ENCODE results near the gene RASD2. TPM values are rescaled to one million over a fixed set of nuclear protein-coding genes. Genes with fewer than 3 reads are reported as not detected.

Gene RASD2
- total and polyA plus RNA-seq, 8 donors, result 0.13 to 1.3 (median 0.17) TPM

DNA sequence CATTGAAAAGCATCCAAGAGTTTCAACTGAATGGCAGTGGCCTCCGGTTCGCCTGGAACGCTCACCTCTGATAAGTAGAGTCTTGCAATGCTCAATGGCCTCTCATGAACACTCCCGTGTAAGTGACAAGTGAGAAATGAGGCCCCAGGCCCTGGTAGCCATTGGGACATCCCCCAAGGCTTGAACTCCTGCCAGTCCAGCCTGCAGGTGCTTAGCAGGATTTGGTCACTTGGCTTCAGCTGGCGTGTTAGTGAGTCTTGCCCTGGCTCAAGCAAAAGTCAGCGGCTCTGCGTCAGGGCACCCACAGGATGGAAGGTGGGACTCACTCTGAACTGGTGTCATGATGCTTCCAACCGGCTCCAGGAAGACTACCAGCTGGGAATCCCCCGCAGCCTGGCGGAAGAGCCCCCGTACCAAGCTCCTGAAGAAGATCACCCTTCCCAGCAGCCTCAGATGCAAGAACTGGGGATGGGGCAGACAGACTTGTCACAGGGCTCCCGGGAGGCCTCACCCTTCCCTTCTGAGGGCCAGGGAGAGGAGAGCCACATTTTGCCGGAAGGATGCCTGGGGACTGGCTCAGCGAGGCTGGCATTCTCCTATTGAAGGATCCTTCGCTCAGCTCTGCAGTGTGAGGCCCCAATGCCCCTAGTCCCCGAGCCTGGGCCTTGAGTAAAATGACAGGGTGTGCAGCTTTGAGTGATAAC is 57.2 kb downstream of the RASD2 start:
- DNase-seq (peak in 2 of 4 donors; percentile 44 to 66), ATAC-seq (peak; percentile 73)
- H3K4me3 ChIP-seq, result no peak overlapping the region
- no peaks in the 10 kb centered on the region for H3K27me3 ChIP-seq
- intact Hi-C loops (cut with DNase I), result no loop called here
- no peak overlapping the region for H3K27ac ChIP-seq
- no peaks in the 10 kb centered on the region for H3K36me3 ChIP-seq
- H3K9me3 ChIP-seq, result no peaks in the 10 kb centered on the region
- TF ChIP-seq, protein P1, sequence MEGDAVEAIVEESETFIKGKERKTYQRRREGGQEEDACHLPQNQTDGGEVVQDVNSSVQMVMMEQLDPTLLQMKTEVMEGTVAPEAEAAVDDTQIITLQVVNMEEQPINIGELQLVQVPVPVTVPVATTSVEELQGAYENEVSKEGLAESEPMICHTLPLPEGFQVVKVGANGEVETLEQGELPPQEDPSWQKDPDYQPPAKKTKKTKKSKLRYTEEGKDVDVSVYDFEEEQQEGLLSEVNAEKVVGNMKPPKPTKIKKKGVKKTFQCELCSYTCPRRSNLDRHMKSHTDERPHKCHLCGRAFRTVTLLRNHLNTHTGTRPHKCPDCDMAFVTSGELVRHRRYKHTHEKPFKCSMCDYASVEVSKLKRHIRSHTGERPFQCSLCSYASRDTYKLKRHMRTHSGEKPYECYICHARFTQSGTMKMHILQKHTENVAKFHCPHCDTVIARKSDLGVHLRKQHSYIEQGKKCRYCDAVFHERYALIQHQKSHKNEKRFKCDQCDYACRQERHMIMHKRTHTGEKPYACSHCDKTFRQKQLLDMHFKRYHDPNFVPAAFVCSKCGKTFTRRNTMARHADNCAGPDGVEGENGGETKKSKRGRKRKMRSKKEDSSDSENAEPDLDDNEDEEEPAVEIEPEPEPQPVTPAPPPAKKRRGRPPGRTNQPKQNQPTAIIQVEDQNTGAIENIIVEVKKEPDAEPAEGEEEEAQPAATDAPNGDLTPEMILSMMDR (IDR thresholded peaks at IDR 0.05), result no peak
- peaks cover 0 to 9% of the 10 kb centered on the region in 2 donors for H3K4me1 ChIP-seq

GRCh38 chr22:35598396-35598710 is 57.7 kb downstream of the RASD2 start:
- no peak overlapping the region for H3K4me3 ChIP-seq
- no peak overlapping the region for H3K27ac ChIP-seq
- H3K36me3 ChIP-seq, result no peaks in the 10 kb centered on the region
- no peaks in the 10 kb centered on the region for H3K27me3 ChIP-seq
- no peak for ATAC-seq
- H3K4me1 ChIP-seq, result peaks cover 0 to 9% of the 10 kb centered on the region in 2 donors
- intact Hi-C loops (cut with DNase I), result no loop called here
- H3K9me3 ChIP-seq, result no peaks in the 10 kb centered on the region
- peak in 1 of 4 donors; percentile 60 for DNase-seq
- TF ChIP-seq, protein P1 (IDR thresholded peaks at IDR 0.05), result no peak

DNA sequence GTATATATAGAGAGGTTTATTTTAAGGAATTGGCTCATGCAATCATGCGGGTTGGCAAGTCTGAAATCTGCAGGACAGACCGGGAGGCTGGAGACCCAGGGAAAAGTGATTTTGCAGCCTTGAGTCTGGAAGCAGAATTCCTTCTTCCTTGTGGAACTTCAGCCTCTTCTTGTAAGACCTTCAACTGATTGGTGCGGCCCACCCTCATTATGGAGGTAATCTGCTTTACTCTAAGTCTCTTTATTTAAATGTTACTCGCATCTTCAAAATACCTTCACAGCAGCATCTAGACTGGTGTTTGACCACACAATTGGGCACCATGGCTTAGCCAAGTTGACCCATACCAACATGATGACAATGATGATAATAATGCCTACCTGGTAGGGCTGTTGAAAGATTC is 58.7 kb downstream of the RASD2 start:
- peaks cover 0 to 9% of the 10 kb centered on the region in 2 donors for H3K4me1 ChIP-seq
- intact Hi-C loops (cut with DNase I), result no loop called here
- H3K27me3 ChIP-seq, result no peaks in the 10 kb centered on the region
- TF ChIP-seq, protein P1 (IDR thresholded peaks at IDR 0.05), result no peak
- DNase-seq, result no peak
- H3K4me3 ChIP-seq, result no peak overlapping the region
- H3K36me3 ChIP-seq, result no peaks in the 10 kb centered on the region
- ATAC-seq, result no peak
- H3K9me3 ChIP-seq, result no peaks in the 10 kb centered on the region
- H3K27ac ChIP-seq, result no peak overlapping the region

GRCh38 chr22:35600476-35600875 is 59.8 kb downstream of the RASD2 start:
- TF ChIP-seq, protein P1 (IDR thresholded peaks at IDR 0.05), result no peak
- Histone ChIP-seq H3K4me1 (peaks cover 0 to 9% of the 10 kb centered on the region in 2 donors), H3K4me3 (no peak overlapping the region), H3K9me3 (no peaks in the 10 kb centered on the region), H3K36me3 (no peaks in the 10 kb centered on the region), H3K27ac (no peak overlapping the region), H3K27me3 (no peaks in the 10 kb centered on the region)
- intact Hi-C loops (cut with DNase I), result no loop called here
- ATAC-seq, result no peak
- no peak for DNase-seq

DNA sequence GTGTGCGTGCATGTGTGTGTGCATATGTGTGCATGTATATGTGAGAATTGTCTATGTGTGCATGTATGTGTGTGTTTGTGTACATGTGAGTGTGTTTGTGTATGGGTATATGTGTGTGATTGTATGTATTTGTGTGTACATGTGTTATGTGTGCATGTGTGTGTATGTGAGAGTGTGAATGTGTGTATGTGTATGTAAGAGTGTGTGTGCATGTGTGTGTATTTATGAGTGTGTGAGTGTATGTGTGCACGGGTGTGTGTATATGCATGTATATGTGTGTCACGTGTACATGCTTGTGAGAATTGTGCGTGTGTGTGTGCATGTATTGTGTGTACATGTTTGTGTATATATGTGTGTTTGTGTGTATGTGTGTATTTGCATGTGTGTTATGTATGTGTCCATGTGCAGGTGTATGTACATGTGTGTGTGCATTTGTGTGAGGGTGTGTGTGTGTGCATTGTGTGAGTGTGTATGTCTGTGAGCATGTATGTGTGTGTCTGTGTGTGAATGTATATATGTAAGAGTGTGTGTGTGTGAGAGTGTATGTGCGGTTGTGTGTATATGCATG is 60.5 kb downstream of the RASD2 start:
- Histone ChIP-seq H3K9me3 (no peaks in the 10 kb centered on the region), H3K4me3 (no peak overlapping the region), H3K27me3 (peaks cover 0 to 5% of the 10 kb centered on the region in 2 donors), H3K4me1 (peaks cover 0 to 9% of the 10 kb centered on the region in 2 donors), H3K36me3 (no peaks in the 10 kb centered on the region), H3K27ac (no peak overlapping the region)
- TF ChIP-seq, protein P1 (IDR thresholded peaks at IDR 0.05), result no peak
- no peak for ATAC-seq
- DNase-seq, result no peak
- intact Hi-C loops (cut with DNase I), result no loop called here

All from left lung (tissue), 10 donors.